GM06990 (cell line): ENCODE data around the gene HSPBP1.

Experiments used
- DNase-seq: peaks from one replicate; pipeline ENCODE4 v3.0.0-alpha.2; 2011; ENCODE audit not compliant: insufficient read length; ENCODE audit errors: extremely low read depth
- H3K27me3 ChIP-seq: replicated peaks from 2 replicates; pipeline ENCODE4 v1.6.0; 2011; ENCODE audit warnings: low read length; ENCODE audit not compliant: control insufficient read depth, insufficient read depth
- H3K36me3 ChIP-seq: 2 replicates; pipeline ENCODE4 v1.5.1; 2011; ENCODE audit warnings: low read length; ENCODE audit not compliant: control insufficient read depth, insufficient read depth
- H3K4me3 ChIP-seq: replicated peaks from 2 replicates; pipeline ENCODE4 v1.5.1; 2011; ENCODE audit warnings: low read depth, mild to moderate bottlenecking, control low read depth, low read length
- CTCF ChIP-seq: IDR thresholded peaks from 2 replicates; pipeline ENCODE4 v1.5.1; 2011; ENCODE audit warnings: low read length, control low read depth, mild to moderate bottlenecking, inconsistent platforms; ENCODE audit not compliant: insufficient read depth, poor library complexity, severe bottlenecking

HSPBP1 gene

GRCh38 chr19:55270172-55270942 is 9.6 kb downstream of the HSPBP1 start:
- no peaks in the 10 kb centered on the region for H3K27me3 ChIP-seq
- H3K4me3 ChIP-seq: no peak overlapping the region
- TF ChIP-seq CTCF: no peak
- DNase-seq: no peak
- H3K36me3 ChIP-seq: peaks cover 2% of the 10 kb centered on the region

- no peak for TF ChIP-seq CTCF
- Histone ChIP-seq H3K36me3 (peaks cover 2% of the 10 kb centered on the region), H3K27me3 (no peaks in the 10 kb centered on the region), H3K4me3 (no peak overlapping the region)
- DNase-seq: no peak
Observed at GRCh38 chr19:55269299-55269698, 10.6 kb downstream of the HSPBP1 start.

GRCh38 chr19:55266840-55267239 is 13.1 kb downstream of the HSPBP1 start:
- Histone ChIP-seq H3K36me3 (no peaks in the 10 kb centered on the region; the same call in 1 of the 2 replicates), H3K4me3 (no peak overlapping the region), H3K27me3 (no peaks in the 10 kb centered on the region)
- no peak for DNase-seq
- no peak for TF ChIP-seq CTCF

- TF ChIP-seq CTCF: no peak
- Histone ChIP-seq H3K4me3 (no peak overlapping the region), H3K36me3 (no peaks in the 10 kb centered on the region; the same call in 1 of the 2 replicates), H3K27me3 (no peaks in the 10 kb centered on the region)
- DNase-seq: no peak
Observed at GRCh38 chr19:55266404-55266803, 13.5 kb downstream of the HSPBP1 start.

GRCh38 chr19:55265723-55266386 is 14.1 kb downstream of the HSPBP1 start:
- no peak overlapping the region for H3K4me3 ChIP-seq
- no peaks in the 10 kb centered on the region for H3K27me3 ChIP-seq
- no peak for TF ChIP-seq CTCF
- no peaks in the 10 kb centered on the region for H3K36me3 ChIP-seq
- DNase-seq: no peak
